ENCODE results near the gene SCYGR3. TPM values are rescaled to one million over a fixed set of nuclear protein-coding genes. Genes with fewer than 3 reads are reported as not detected.

SCYGR3 gene
- total RNA-seq, 1 experiment from 2014 or later: not detected

- Histone ChIP-seq H3K79me2 (ENCODE audit: insufficient read depth, low read length) (no peaks in the 10 kb centered on the region), H3K56ac (ENCODE audit: insufficient read length, low read depth, low read length) (no peak overlapping the region), H3K79me1 (ENCODE audit: insufficient read depth, low read depth, low read length, poor library complexity, severe bottlenecking) (no peaks in the 10 kb centered on the region), H3K27ac (ENCODE audit: insufficient read length, low read depth, low read length) (no peak overlapping the region), H3K23me2 (ENCODE audit: insufficient read length, low read depth, low read length, poor library complexity, severe bottlenecking) (no peaks in the 10 kb centered on the region), H3K9ac (ENCODE audit: extremely low read depth, insufficient read length, low read length) (no peak overlapping the region), H4K91ac (ENCODE audit: insufficient read length, low read depth, low read length) (no peak overlapping the region), H3K23ac (ENCODE audit: insufficient read length, low read depth, low read length) (no peak overlapping the region), H2BK120ac (ENCODE audit: low read depth, low read length, poor library complexity, severe bottlenecking) (no peak overlapping the region), H2BK12ac (ENCODE audit: insufficient read length, low read depth, low read length) (no peak overlapping the region), H2AK5ac (ENCODE audit: insufficient read length, low read length) (no peak overlapping the region), H3K4ac (ENCODE audit: low read depth, low read length) (no peak overlapping the region), H3K18ac (ENCODE audit: insufficient read length, low read depth, low read length) (no peak overlapping the region), H3K4me1 (ENCODE audit: insufficient read depth, low read length) (no peaks in the 10 kb centered on the region), H2AFZ (ENCODE audit: low read length) (no peak overlapping the region), H3K14ac (ENCODE audit: insufficient read depth, low read length) (no peak overlapping the region), H3T11ph (ENCODE audit: low read length) (no peak overlapping the region), H3K27me3 (ENCODE audit: insufficient read depth, low read length) (no peaks in the 10 kb centered on the region), H4K20me1 (ENCODE audit: control insufficient read depth, insufficient read depth, insufficient read length) (no peaks in the 10 kb centered on the region), H3K9me3 (ENCODE audit: control insufficient read depth, low read depth, low read length) (no peaks in the 10 kb centered on the region), H2BK20ac (ENCODE audit: low read depth, low read length, poor library complexity, severe bottlenecking) (no peak overlapping the region), H2BK15ac (ENCODE audit: low read depth, low read length) (no peak overlapping the region), H2BK5ac (ENCODE audit: insufficient read length, low read length) (no peak overlapping the region), H4K8ac (replicated peaks; ENCODE audit: insufficient read length, low read depth, low read length) (no peak overlapping the region), H4K5ac (ENCODE audit: insufficient read length, low read depth, low read length) (no peak overlapping the region), H3K4me2 (ENCODE audit: insufficient read depth, insufficient read length, low read length) (no peak overlapping the region)
- TF ChIP-seq CTCF (conservative IDR thresholded peaks at IDR 0.05): no peak
- H3K9me3 Mint-ChIP-seq: no peaks in the 10 kb centered on the region
- no peak for DNase-seq
- no peak overlapping the region for H3K27ac Mint-ChIP-seq
- WGBS (ENCODE audit: extremely low coverage, insufficient read length, low lambda C conversion rate): no CpG with 5 or more reads among the region's 2 CpGs
- no peaks in the 10 kb centered on the region for H3K36me3 Mint-ChIP-seq (ENCODE audit: insufficient read depth in 1 of 3, low read depth in 3 of 3)
- no peaks in the 10 kb centered on the region for H3K27me3 Mint-ChIP-seq (ENCODE audit: low read depth)
- no peak overlapping the region for H3K4me3 Mint-ChIP-seq
- peaks cover 3 to 7% of the 10 kb centered on the region in 2 experiments; a peak in 3 of 4 replicates for H3K4me1 Mint-ChIP-seq
These were observed 45.8 kb downstream of the SCYGR3 start for GRCh38 chr2:227568852-227569169.
